Mucosa of stomach (tissue), 1 donor: ENCODE data around the gene C1QTNF9B.
A peak's percentile ranks its signal among the peaks of the same experiment; 100 is the strongest.
"Not testable (repeated sequence)": the region's sequence is repeated elsewhere in the genome, so short reads cannot be mapped to it uniquely, and the experiment has no call there.

Source experiments
- H3K27me3 ChIP-seq: one replicate; pipeline ENCODE4 v1.7.0; 2013; ENCODE audit warnings: mild to moderate bottlenecking, low read length; ENCODE audit not compliant: control insufficient read depth, insufficient read depth
- H3K36me3 ChIP-seq: one replicate; pipeline ENCODE4 v1.7.0; 2013; ENCODE audit warnings: low read length; ENCODE audit not compliant: control insufficient read depth, insufficient read depth
- H3K4me1 ChIP-seq: one replicate; pipeline ENCODE4 v1.7.0; 2013; ENCODE audit warnings: mild to moderate bottlenecking, low read length; ENCODE audit not compliant: control insufficient read depth, insufficient read depth
- H3K4me3 ChIP-seq: one replicate; pipeline ENCODE4 v1.7.0; 2013; ENCODE audit warnings: low read length
- H3K9ac ChIP-seq: one replicate; pipeline ENCODE4 v1.7.0; 2013; ENCODE audit warnings: mild to moderate bottlenecking, low read length, moderate library complexity
- H3K9me3 ChIP-seq: one replicate; pipeline ENCODE4 v1.7.0; 2013; ENCODE audit warnings: mild to moderate bottlenecking, low read length, moderate library complexity; ENCODE audit not compliant: control insufficient read depth
- donor health status: Pancreatic carcinoma.

The C1QTNF9B gene

GRCh38 chr13:23889615-23890607 is 7.4 kb downstream of the C1QTNF9B start:
- no peaks in the 10 kb centered on the region for H3K27me3 ChIP-seq
- H3K9me3 ChIP-seq = no peaks in the 10 kb centered on the region
- H3K4me1 ChIP-seq = no peaks in the 10 kb centered on the region
- no peak overlapping the region for H3K9ac ChIP-seq
- peak overlapping the region; percentile 84 for H3K4me3 ChIP-seq
- H3K36me3 ChIP-seq = no peaks in the 10 kb centered on the region

- Histone ChIP-seq H3K9me3 (no peaks in the 10 kb centered on the region), H3K4me3 (peak within 1 kb of the TSS; percentile 84), H3K27me3 (no peaks in the 10 kb centered on the region), H3K36me3 (no peaks in the 10 kb centered on the region), H3K9ac (peak within 1 kb of the TSS; percentile 78), H3K4me1 (no peaks in the 10 kb centered on the region)
These were observed 8.4 kb downstream of the C1QTNF9B start, which contains the start of gene MIPEP for GRCh38 chr13:23888658-23889614. Gene MIPEP (minus strand): TSS chr13:23889400. CDS start chr13:23889320, 80 bp downstream.

- H3K9me3 ChIP-seq, H3K9ac ChIP-seq, H3K4me1 ChIP-seq, H3K4me3 ChIP-seq, H3K36me3 ChIP-seq, H3K27me3 ChIP-seq: not testable (repeated sequence)
These were observed 12.9 kb downstream of the C1QTNF9B start for GRCh38 chr13:23884361-23884760.

GRCh38 chr13:23883255-23883654 is 14.0 kb downstream of the C1QTNF9B start:
- Histone ChIP-seq H3K9me3 (no peaks in the 10 kb centered on the region), H3K9ac (no peak overlapping the region), H3K4me1 (no peaks in the 10 kb centered on the region), H3K36me3 (no peaks in the 10 kb centered on the region), H3K27me3 (no peaks in the 10 kb centered on the region), H3K4me3 (no peak overlapping the region)

- H3K4me3 ChIP-seq, H3K27me3 ChIP-seq, H3K36me3 ChIP-seq, H3K9me3 ChIP-seq, H3K9ac ChIP-seq, H3K4me1 ChIP-seq: not testable (repeated sequence)
These were observed 15.9 kb downstream of the C1QTNF9B start for GRCh38 chr13:23881402-23881800.

GRCh38 chr13:23880493-23881401 is 16.6 kb downstream of the C1QTNF9B start:
- H3K4me3 ChIP-seq, H3K36me3 ChIP-seq, H3K27me3 ChIP-seq, H3K4me1 ChIP-seq, H3K9ac ChIP-seq, H3K9me3 ChIP-seq: not testable (repeated sequence)

- Histone ChIP-seq H3K36me3 (no peaks in the 10 kb centered on the region), H3K9ac (no peak overlapping the region)
These were observed 20.0 kb downstream of the C1QTNF9B start for GRCh38 chr13:23877286-23877685.

GRCh38 chr13:23876265-23876664 is 21.0 kb downstream of the C1QTNF9B start:
- H3K9ac ChIP-seq = no peak overlapping the region
- H3K27me3 ChIP-seq = no peaks in the 10 kb centered on the region
- H3K4me3 ChIP-seq = no peak overlapping the region
- no peaks in the 10 kb centered on the region for H3K9me3 ChIP-seq
- no peaks in the 10 kb centered on the region for H3K4me1 ChIP-seq
- H3K36me3 ChIP-seq = no peaks in the 10 kb centered on the region

More at GRCh38 chr13:23877286-23877685, 20.0 kb downstream of the C1QTNF9B start:
- Histone ChIP-seq H3K9me3 (no peaks in the 10 kb centered on the region), H3K27me3 (no peaks in the 10 kb centered on the region), H3K4me1 (no peaks in the 10 kb centered on the region), H3K4me3 (no peak overlapping the region)

GRCh38 chr13:23871616-23872220 is 25.6 kb downstream of the C1QTNF9B start:
- H3K4me3 ChIP-seq = no peak overlapping the region
- H3K27me3 ChIP-seq = no peaks in the 10 kb centered on the region
- no peak overlapping the region for H3K9ac ChIP-seq
- H3K9me3 ChIP-seq = no peaks in the 10 kb centered on the region
- no peaks in the 10 kb centered on the region for H3K4me1 ChIP-seq
- H3K36me3 ChIP-seq = no peaks in the 10 kb centered on the region

- Histone ChIP-seq H3K9ac (no peak overlapping the region), H3K4me1 (no peaks in the 10 kb centered on the region)
These were observed 26.8 kb downstream of the C1QTNF9B start for GRCh38 chr13:23870356-23871140.

More at GRCh38 chr13:23870356-23871140, 26.8 kb downstream of the C1QTNF9B start:
- no peak overlapping the region for H3K4me3 ChIP-seq
- no peaks in the 10 kb centered on the region for H3K27me3 ChIP-seq
- H3K9me3 ChIP-seq = no peaks in the 10 kb centered on the region
- no peaks in the 10 kb centered on the region for H3K36me3 ChIP-seq
